SH-SY5Y (cell line): ENCODE measurements around the gene NFIB.

Source experiments
- GATA2 ChIP-seq: IDR thresholded peaks from 2 replicates; pipeline ENCODE4 v1.6.1; 2011; ENCODE audit warnings: mild to moderate bottlenecking, low read depth, low read length
- GATA3 ChIP-seq: IDR thresholded peaks from 2 replicates; pipeline ENCODE4 v1.6.1; 2011; ENCODE audit warnings: low read depth, mild to moderate bottlenecking, low read length, moderate library complexity

NFIB gene

GRCh38 chr9:14148501-14149103 is 165.3 kb downstream of the NFIB start:
- TF ChIP-seq GATA3, result no peak
- no peak for TF ChIP-seq GATA2

GRCh38 chr9:14147738-14148137 is 166.2 kb downstream of the NFIB start:
- no peak for TF ChIP-seq GATA2
- TF ChIP-seq GATA3, result no peak

- TF ChIP-seq GATA3, result no peak
- TF ChIP-seq GATA2, result no peak
Observed at GRCh38 chr9:14146201-14146874, 167.6 kb downstream of the NFIB start.

GRCh38 chr9:14144215-14144614 is 169.7 kb downstream of the NFIB start:
- no peak for TF ChIP-seq GATA2
- TF ChIP-seq GATA3, result no peak

- TF ChIP-seq GATA2 (no peak), GATA3 (no peak)
Observed at GRCh38 chr9:14141699-14142098, 172.2 kb downstream of the NFIB start.

GRCh38 chr9:14140096-14140697 is 173.7 kb downstream of the NFIB start:
- no peak for TF ChIP-seq GATA3
- TF ChIP-seq GATA2, result no peak

- no peak for TF ChIP-seq GATA2
- no peak for TF ChIP-seq GATA3
Observed at GRCh38 chr9:14139287-14139686, 174.7 kb downstream of the NFIB start.

- TF ChIP-seq GATA3 (no peak), GATA2 (no peak)
Observed at GRCh38 chr9:14136646-14137370, 177.1 kb downstream of the NFIB start.

- no peak for TF ChIP-seq GATA3
- no peak for TF ChIP-seq GATA2
Observed at GRCh38 chr9:14136047-14136635, 177.8 kb downstream of the NFIB start.

GRCh38 chr9:14135421-14135820 is 178.5 kb downstream of the NFIB start:
- TF ChIP-seq GATA3 (no peak), GATA2 (no peak)

GRCh38 chr9:14133394-14133793 is 180.5 kb downstream of the NFIB start:
- TF ChIP-seq GATA2 (no peak), GATA3 (no peak)

GRCh38 chr9:14132775-14133174 is 181.2 kb downstream of the NFIB start:
- TF ChIP-seq GATA2, result no peak
- TF ChIP-seq GATA3, result no peak

- TF ChIP-seq GATA2 (peak; percentile 89), GATA3 (peak; percentile 86)
Observed at GRCh38 chr9:14131356-14132088, 182.4 kb downstream of the NFIB start.
